Measurements from ENCODE around the gene GPN2.

- TF ChIP-seq, protein P1, sequence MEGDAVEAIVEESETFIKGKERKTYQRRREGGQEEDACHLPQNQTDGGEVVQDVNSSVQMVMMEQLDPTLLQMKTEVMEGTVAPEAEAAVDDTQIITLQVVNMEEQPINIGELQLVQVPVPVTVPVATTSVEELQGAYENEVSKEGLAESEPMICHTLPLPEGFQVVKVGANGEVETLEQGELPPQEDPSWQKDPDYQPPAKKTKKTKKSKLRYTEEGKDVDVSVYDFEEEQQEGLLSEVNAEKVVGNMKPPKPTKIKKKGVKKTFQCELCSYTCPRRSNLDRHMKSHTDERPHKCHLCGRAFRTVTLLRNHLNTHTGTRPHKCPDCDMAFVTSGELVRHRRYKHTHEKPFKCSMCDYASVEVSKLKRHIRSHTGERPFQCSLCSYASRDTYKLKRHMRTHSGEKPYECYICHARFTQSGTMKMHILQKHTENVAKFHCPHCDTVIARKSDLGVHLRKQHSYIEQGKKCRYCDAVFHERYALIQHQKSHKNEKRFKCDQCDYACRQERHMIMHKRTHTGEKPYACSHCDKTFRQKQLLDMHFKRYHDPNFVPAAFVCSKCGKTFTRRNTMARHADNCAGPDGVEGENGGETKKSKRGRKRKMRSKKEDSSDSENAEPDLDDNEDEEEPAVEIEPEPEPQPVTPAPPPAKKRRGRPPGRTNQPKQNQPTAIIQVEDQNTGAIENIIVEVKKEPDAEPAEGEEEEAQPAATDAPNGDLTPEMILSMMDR (conservative IDR thresholded peaks at IDR 0.05 in 1 of 2, IDR thresholded peaks at IDR 0.05 in 1 of 2; ENCODE audit: low read depth in 1 of 2, low read length in 2 of 2), result no peak
- no peak for TF ChIP-seq EZH2 (IDR thresholded peaks at IDR 0.05; ENCODE audit: low read length, missing control alignments)
Observed at GRCh38 chr1:26890467-26890796, 349 bp upstream of the GPN2 start.

Data from fibroblast of lung (primary cell).